MM.1S (cell line): Measurements from ENCODE around the gene SNORC.
"Not testable (repeated sequence)": the region's sequence is repeated elsewhere in the genome, so short reads cannot be mapped to it uniquely, and the experiment has no call there.

Experiments used
- CTCF ChIP-seq: fragments of 300-600 bp; sonication (generic); IDR thresholded peaks from 2 replicates; pipeline ENCODE4 v1.5.1; 2016; ENCODE audit warnings: antibody characterized with exemption, low read length, mixed read lengths
- EZH2 ChIP-seq: fragments of 300-600 bp; sonication (generic); optimal IDR thresholded peaks from 2 replicates; pipeline ENCODE3; 2017; ENCODE audit warnings: low read depth, mild to moderate bottlenecking, antibody characterized with exemption, low read length, mixed read lengths
- EZH2phosphoT487 ChIP-seq: fragments of 300-600 bp; sonication (generic); IDR thresholded peaks from 2 replicates; pipeline ENCODE4 v1.6.1; 2018; ENCODE audit warnings: antibody characterized with exemption, low read length

- not testable (repeated sequence) for TF ChIP-seq CTCF, EZH2, EZH2phosphoT487
These were observed 18.0 kb upstream of the SNORC start for GRCh38 chr2:232852081-232852480.
